ENCODE measurements around the gene TOP3B.

DNA sequence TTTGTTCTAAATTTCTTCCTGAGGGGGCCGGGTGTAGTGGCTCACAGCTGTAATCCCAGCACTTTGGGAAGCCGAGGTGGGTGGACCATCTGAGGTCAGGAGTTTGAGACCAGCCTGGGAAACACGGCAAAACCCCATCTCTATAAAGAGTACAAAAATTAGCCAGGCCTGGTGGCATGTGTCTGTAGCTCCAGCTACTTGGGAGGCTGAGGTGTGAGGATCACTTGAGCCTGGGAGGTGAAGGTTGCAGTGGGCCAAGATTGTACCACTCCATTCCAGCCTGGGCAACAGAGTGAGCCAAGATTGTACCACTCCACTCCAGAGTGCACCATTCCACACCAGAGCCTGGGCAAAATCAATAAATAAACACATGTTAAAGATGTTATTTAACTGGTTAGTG, 20.6 kb upstream of the TOP3B start:
- TF ChIP-seq, protein P1, sequence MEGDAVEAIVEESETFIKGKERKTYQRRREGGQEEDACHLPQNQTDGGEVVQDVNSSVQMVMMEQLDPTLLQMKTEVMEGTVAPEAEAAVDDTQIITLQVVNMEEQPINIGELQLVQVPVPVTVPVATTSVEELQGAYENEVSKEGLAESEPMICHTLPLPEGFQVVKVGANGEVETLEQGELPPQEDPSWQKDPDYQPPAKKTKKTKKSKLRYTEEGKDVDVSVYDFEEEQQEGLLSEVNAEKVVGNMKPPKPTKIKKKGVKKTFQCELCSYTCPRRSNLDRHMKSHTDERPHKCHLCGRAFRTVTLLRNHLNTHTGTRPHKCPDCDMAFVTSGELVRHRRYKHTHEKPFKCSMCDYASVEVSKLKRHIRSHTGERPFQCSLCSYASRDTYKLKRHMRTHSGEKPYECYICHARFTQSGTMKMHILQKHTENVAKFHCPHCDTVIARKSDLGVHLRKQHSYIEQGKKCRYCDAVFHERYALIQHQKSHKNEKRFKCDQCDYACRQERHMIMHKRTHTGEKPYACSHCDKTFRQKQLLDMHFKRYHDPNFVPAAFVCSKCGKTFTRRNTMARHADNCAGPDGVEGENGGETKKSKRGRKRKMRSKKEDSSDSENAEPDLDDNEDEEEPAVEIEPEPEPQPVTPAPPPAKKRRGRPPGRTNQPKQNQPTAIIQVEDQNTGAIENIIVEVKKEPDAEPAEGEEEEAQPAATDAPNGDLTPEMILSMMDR (IDR thresholded peaks at IDR 0.05): no peak
- TF ChIP-seq POLR2A (IDR thresholded peaks at IDR 0.05): no peak

Data from right lobe of liver (tissue), 4 donors.